Cortex of kidney (tissue), 1 donor: Measurements from ENCODE around the gene C5AR1.
"Not testable (repeated sequence)": the region's sequence is repeated elsewhere in the genome, so short reads cannot be mapped to it uniquely, and the experiment has no call there.

Source experiments
- DNase-seq: peaks from one replicate; lab custom pipeline; 2025; lab: John Stamatoyannopoulos, UW

C5AR1 gene

DNA sequence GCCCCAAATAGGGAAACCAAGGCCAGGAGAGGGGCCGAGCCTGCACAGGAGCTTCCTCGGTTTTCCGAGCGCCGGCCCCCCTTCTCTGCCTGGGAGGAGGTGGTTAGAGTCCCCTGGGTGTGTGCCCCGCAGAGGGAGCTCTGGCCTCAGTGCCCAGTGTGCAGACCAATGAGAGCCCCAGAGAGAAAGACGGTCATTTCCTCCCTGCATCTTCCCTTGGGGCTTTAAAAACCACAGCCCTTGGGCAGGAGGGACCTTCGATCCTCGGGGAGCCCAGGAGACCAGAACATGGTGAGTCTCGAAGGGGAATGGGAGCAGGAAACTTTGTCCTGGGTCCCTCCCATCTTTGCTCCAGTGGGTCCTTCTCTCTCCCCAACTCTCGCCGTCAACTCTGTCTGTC lies at the start of gene C5AR1:
TSS of gene C5AR1 (plus strand) at position 254 of the 400 bp plus-strand sequence. CDS start at position 289, 35 bp downstream.
- DNase-seq: no peak

DNA sequence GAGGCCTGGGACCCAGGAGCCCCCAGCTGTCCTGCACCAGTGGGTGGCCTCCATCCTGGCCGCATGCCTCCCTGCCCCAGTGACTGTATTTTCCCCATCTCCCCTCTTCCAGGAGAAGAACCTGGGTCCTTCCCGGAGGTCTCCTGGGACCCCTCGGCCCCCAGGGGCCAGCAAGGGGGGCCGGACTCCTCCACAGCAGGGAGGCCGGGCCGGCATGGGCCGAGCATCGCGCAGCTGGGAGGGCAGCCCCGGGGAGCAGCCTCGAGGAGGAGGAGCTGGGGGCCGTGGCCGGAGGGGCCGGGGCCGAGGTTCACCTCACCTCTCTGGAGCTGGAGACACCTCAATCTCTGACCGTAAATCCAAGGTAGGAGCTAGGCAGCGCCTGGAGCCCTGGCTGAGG lies 49.2 kb upstream of the C5AR1 start:
- no peak for DNase-seq

DNA sequence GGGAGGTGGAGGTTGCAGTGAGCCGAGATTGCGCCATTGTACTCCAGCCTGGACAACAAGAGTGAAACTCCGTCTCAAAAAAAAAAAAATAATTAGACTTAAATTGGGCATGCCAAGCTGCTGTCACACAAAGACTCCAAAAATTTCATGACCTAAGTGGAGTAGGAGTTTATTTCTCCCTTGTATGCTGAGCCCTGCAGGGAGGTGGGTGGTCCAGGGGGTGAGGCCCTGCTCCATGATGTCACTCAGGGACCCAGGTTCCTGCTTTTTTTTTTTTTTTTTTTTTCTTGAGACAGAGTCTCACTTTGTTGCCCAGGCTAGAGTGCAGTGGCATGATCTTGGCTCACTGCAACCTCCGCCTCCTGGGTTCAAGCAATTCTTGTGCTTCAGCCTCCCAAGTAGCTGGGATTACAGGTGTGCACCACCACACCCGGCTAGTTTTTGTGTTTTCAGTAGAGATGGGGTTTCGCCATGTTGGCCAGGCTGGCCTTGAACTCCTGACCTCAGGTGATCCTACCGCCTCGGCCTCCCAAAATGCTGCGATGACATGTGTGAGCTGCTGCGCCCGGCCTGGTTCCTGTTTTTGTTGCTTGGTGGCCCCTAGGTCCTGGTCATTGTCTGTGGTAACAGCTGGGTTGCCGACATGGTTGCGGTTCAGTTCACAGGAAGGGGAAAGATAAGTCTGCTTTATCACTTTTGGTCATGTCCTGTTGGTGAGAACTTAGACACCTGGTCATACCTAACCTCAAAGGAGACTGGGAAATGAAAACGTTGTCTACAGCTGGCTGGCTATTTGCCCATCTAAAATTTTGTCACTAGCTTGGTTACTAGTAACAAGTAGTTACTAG lies 47.5 kb upstream of the C5AR1 start:
- not testable (repeated sequence) for DNase-seq

DNA sequence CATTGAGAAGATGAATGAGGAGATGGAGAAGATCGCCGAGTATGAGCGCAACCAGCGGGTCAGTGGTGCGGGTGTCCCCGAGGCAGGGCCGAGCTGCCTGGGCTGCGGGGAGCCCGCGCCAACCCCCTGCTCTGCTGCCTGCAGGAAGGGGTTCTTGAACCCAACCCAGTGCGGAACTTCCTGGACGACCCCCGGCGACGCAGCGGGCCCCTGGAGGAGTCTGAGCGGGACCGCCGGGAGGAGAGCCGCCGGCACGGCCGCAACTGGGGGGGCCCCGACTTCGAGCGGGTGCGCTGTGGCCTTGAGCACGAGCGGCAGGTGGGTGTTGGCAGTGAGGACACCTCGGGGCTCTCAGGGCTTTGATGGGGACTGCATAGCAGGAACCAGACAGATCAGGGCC lies 45.0 kb upstream of the C5AR1 start:
- no peak for DNase-seq

DNA sequence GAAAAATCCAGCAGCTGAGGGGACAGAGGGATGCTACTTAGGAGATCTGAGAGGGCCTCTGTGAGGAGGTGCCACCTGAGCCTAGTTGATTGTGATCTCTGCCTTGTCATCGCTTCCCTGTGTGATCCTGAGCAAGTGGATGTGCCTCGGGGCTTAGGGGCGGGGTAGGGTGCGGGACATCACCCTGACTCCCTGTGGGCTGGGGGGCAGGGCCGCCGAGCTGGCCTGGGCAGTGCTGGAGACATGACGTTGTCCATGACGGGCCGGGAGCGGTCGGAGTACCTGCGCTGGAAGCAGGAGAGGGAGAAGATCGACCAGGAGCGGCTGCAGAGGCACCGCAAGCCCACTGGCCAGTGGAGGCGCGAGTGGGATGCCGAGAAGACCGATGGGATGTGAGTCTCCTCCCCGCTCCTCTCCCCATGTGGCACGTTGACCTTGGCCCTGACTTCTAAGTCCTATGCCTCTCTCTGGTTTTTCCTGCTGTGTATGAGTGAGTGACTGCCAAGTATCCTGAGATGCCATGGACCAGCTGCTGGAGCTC lies 43.2 kb upstream of the C5AR1 start:
- DNase-seq: no peak

DNA sequence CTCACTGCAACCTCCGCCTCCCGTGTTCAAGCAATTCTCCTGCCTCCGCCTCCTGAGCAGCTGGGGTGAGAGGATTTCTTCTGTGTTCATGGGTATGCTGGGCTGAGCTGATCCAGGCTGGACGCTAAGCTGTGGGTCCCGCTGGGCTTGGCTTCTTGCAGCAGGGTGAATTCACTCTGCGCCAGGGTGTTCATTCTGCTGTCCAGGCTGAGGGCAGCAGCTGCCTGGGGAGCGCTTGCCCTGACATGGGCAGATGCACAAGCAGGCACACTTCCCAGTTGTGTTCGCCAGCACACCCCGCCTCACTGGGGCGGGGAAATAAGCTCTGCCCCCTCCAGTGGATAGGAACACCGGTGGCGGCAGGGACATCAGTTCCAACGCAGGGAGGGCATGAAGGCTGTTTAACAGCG lies 42.3 kb upstream of the C5AR1 start:
- DNase-seq: no peak

DNA sequence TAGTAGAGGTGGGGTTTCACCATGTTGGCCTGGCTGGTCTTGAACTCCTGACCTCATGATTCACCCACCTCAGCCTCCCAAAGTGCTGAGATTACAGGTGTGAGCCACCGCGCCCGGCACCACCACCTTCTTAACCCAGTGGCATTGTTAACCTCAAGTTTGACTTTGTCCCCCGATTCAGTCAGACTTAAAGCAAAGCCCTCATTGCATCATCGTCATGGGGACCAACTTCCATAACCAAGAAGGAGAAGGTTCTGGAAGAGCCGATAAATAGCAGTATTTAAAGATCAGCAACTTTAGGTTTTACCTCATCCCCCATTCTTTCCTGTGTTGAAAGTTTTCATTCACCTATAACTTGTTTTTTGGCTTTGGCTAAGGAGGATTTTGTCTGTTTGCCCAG lies 41.6 kb upstream of the C5AR1 start:
- no peak for DNase-seq

DNA sequence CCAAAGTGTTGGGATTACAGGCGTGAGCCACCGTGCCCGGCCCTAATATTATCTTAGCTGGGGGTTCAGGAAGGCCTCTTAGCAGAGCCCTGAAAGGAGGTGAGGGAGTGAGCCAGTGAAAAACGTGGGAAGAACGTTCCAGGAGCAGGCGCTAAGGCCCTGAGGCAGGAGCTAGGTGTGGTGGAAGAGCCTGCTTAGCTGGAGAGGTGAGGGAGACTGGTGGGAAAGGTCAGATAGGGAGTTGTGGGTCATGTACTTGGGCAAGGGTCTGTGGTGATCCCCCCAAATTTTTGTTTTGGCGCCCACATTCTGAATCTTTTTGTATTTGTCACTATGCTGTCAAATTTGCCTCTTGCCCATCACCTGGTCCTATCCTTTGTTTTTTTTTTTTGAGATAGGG lies 40.1 kb upstream of the C5AR1 start:
- no peak for DNase-seq

DNA sequence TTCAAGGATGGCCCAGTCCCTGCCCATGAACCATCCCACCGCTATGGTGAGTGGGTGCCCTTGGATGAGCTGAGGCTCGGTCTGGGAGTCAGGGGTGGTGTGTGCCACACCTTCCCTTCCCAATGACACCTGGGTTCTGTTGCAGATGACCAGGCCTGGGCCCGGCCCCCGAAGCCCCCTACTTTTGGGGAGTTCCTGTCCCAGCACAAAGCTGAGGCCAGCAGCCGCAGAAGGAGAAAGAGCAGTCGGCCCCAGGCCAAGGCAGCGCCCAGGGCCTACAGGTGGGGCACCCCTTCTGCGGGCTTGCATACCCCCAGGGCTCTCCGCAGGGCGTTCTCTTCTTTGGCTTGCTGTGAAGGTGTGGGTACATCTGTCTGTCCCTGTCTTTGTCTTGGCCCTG lies 39.3 kb upstream of the C5AR1 start:
- DNase-seq: no peak

DNA sequence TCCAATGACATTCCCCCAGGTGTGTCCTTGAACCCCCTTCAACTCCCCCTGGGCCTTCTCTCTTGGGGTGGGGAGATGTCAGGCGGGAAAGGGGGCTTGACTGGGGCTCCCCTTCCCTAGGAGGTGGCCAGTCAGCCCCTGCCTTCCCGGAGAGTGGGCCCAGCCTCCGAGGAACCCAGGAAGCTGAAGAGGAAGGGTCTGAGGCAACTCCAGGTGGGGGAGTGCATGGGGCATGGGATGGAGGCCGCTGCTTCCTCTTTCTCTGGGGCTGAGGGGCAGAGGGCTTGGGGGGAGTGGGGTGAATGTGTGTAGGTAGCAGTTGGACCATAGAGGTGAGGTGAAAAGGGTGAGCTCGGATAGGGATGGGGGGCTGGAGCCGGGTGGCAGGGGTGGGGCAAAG lies 37.7 kb upstream of the C5AR1 start:
- DNase-seq: no peak

DNA sequence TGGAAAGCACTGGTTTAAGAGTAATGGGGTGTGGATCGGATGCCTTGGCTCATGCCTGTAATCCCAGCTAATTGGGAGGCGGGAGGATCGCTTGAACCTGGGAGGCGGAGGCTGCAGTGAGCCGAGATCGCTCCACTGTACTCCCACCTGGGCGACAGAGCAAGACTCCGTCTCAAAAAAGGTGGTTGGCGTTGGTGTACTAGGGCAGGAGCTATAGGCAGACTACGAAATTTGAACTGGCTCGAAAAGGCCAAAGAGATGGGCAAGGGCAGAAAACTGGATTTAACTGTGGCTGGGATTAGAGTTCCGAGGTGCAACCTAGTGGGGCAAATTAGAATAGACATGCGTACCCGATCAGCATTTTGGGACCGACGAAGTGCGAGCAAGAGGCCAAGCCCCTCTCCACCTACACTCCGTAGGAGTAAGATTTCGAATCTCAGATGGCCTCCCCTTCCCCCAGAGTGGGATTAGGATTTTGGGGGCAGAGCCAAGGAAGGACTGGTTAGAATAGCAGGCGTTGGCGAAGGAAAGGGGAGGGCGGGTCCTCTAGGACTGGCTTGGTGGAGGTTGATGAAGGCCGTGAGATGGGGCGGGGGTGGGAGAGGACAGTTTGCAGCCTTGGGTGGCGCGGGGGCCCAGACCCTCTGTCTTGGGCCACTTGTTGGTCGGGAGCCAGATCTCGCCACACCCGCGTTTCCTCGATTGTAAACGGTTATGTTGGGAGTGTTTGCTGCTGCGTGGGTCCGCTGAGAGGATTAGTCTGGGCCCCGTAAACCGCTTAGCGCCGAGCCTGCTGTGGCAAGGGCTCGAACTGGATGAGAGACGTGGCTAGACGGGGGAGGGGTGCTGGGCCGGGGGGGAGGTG lies 37.0 kb upstream of the C5AR1 start:
- DNase-seq: no peak

DNA sequence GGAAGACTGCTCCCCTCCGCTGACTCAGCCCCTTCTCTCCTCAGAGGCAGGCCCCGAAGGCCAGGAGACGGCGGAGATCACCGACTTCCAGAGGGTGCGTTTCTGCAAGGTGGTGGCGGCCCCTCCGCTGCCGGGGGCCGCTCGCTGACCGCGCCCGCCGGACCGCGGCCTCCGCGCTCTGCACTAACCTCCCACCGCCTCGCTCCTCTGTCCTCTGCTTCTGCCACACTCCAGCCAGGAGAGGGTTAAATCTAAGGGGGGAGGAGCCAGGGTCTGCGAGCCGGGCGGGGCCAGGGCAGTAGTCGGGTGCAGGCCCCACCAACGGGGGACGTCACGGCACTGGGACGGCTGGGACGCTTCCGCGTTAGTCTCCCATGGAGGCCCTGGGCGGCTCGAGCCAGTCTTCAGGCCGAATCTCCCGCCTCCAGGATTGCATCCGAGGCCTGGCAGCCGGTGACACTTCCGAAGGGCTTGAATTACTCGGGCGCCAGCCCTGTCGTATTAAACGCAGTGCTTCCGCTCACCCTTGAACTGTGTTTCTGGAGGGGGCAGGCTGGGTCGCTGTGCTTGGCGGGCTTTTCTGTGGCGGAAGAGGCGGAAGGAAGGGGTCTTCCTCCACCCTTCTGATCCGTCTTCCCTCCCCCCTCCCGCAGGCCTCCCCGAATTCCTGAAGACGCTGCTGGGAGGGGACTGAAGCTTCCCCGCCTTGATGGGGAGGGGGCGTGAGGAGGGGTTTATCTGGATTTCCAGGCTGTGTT lies 36.2 kb upstream of the C5AR1 start:
- no peak for DNase-seq

DNA sequence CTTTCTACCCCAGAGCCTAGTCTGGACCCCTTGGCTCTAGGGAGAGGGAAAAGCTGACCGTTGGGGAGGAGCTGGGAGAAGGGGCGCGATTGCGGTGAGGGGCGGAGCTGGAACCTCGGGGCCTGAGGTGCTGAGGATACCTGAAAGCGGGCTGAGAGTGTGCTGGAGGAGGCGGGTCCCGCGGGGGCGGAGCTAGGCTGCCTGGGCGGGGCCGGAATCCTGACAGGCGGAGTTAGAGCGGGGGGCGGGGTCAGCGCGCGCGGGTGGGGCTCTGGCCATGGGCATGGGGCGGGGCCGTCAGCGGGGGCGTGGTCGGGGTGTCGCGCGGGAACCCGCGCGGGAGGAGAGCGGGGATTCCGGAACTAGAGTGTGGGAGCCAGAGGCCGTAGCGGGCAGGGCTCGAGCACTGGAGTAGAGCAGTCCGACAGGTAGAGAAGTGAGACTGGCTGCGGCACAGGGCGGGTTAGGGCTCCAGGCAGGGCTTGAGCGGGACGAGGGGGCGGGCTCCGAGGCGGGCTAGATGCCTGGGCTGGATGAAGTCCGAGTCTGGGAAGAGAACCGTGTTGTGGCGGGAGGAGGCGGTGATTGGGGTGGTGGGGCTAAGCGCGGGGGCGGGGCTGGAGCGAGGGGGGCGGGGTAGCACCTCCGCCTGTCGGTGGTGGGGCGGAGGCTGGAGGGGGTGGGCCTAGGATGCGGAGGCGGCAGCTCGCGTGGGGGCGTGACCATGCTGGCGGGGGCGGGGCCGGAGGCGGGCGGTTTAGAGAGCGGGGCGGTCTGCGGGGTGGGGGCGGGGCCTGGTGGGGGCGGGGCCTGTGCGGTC lies 35.4 kb upstream of the C5AR1 start, which contains the start of gene INAFM1:
TSS of gene INAFM1 (plus strand) at position 815 of the 820 bp plus-strand sequence. CDS start 35 bp downstream, outside the sequence.
- no peak for DNase-seq

DNA sequence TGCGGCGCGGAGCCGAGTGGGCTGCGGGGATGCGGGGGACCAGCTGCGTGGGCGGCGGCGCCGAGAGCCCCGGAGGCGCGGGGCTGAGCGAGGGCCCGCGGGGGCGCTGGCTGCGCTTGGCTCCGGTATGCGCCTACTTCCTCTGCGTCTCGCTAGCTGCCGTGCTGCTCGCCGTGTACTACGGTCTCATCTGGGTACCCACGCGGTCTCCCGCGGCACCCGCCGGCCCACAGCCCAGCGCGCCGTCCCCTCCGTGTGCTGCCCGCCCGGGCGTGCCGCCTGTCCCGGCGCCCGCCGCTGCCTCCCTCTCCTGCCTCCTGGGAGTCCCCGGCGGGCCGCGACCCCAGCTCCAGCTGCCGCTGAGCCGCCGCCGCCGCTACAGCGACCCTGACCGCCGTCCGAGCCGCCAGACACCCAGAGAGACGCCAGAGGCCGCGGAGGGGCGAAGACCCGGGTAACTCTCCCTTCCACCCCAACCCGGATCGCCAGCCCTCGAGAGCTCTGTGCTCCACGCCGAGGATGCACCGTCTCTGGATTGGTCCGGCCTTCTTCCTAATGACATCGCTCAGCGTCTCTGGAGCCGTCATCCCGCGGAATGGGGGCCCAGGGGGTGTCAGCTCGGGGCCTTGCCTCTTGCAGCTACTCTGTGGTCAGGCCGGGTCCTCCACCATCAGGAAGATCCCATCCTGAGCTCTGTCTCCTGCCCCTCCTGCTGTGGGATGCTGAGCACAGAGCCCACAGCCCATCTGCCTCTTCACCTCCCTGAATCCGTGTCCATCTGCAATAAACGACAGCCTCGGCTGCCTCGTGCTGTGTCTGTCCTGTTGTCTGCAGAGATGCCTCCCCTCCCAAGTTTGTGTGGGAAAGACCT lies 34.5 kb upstream of the C5AR1 start:
- no peak for DNase-seq

DNA sequence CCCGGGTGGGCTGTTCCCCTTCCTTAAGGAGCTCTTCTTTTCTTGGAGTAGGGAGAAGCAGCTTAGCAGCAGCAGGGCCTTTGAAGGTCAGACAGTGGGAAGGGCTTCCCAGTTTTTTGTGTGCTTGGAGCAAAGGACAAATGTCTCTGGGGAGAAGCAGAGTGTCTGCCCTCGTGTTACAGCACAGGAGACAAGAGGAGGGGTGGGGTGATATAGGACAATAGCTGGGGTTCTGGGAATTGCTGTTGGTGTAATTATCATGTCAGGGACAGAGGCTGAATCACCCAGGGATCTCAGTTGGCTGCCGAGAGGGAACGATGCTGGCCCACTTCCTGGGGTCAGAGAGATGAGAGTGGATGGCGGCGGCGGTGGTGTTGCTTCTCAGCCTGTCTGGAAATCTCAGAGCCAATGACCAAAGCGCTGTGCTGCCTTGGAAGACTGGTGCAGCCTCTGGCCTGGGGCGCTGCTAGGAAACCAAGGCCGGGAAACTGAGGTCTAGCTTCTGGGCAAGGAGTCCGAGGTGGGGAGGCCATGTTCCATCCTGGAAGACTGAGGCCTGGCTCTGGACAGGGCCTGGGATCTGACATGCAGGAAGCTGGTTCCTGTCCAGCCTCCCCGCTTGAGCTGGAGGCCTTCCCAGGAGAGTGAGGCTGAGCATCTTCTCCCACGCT lies 33.7 kb upstream of the C5AR1 start:
- no peak for DNase-seq

DNA sequence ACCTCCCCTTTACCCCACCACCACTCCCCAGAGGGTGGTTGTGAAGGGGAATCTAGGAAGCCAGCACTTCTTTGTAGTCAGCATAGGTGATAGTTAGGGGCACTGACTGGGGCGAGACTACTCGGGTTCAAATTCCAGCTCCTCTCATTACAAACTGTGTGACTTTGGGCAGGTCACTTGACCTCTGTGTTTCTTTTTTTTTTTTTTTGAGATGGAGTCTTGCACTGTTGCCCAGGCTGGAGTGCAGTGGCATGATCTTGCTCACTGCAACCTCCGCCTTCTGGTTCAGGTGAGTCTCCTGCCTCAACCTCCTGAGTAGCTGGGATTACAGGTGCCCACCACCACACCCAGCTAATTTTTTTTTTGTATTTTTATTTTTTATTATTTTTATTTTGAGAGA lies 33.1 kb upstream of the C5AR1 start:
- not testable (repeated sequence) for DNase-seq

DNA sequence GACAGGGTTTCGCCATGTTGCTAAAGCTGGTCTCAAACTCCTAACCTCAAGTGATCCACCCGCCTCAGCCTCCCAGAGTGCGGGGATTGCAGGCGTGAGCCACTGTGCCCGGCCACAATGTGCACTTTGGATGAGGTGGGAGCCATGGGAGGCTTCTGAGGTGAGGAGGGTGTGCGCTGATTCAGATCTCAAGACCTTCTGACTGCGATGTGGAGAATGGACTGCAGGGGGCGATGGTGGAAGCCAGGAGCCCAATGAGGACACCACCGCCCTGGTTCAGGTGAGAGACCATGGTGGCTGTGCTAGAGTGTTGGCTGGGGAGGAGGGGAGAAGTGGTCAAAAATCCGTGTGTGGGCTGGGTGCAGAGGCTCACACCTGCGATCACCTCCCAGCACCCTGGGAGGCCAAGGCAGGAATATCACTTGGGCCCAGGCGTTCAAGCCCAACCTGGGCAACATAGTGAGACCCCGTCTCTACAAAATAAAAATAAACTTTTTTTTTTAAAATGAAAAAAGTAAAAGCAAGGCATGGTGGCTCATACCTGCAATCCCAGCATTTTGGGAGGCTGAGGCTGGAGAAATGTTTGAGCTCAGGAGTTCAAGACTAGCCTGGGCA lies 29.4 kb upstream of the C5AR1 start:
- DNase-seq: no peak

DNA sequence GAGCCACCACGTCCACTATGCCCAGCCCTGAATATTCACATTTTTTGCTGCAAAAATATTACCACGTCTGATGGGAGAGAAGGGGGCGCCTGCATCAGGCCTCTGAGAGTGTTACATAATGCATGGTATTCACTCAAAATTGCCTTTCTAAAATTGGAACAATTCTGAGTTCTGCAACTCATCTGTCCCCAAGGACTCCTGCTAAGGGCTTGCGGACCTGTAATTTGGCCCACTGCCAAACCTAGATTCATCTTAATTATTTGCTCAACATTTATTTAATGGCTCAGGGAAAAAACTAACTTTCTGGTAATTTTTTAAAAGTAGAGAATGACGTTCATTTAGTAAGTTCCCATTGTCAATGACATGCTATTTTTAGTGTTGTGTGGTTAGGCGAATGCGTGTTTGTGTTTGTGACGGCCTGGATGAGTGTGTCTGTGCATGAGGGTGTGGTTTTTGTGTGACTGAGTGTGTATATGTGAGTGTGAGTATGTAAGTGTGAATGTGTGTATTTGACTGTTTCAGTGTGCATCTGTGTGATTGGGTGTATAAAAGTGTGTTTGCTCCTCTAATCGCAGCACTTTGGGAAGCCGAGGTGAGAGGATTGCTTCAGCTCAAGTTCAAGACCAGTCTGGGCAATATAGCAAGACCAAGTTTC lies 26.1 kb upstream of the C5AR1 start:
- no peak for DNase-seq
